HG03460 (cell line): ENCODE results near the gene PSPH.
A peak's percentile ranks its signal among the peaks of the same experiment; 100 is the strongest.

Experiments used
- ATAC-seq: cut with Tn5 transposase; IDR thresholded peaks from one replicate; pipeline ENCODE4 v1.9.1; 2021; ENCODE audit not compliant: unreplicated experiment

Gene PSPH

DNA sequence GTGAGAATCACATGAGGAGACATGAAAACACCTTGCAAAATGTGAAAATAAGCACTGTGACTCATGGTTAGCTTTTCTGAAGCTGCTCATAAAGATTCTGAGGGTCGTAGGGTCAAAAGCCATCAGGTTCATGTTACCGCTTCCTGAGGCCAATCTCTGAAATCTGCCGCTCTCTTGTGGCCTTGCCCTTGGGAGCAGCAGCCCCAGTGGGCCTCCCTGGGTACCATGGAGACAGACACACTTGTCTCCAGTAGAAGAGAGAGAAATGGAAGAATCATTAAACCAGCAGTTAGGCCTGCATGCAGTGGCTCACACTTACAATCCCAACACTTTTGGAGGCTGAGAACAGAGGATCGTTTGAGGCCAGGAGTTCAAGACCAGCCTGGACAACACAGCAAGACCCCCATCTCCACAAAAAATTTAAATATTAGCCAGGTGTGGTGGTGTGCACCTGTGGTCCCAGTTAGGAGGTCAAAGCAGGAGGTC lies 44.0 kb downstream of the PSPH start:
- no peak for ATAC-seq

GRCh38 chr7:56003749-56004148 lies 47.5 kb downstream of the PSPH start:
- no peak for ATAC-seq

- no peak for ATAC-seq
Measured at GRCh38 chr7:55996856-55997500, 54.3 kb downstream of the PSPH start.

- no peak for ATAC-seq
Measured at GRCh38 chr7:55992346-55992745, 58.9 kb downstream of the PSPH start.

DNA sequence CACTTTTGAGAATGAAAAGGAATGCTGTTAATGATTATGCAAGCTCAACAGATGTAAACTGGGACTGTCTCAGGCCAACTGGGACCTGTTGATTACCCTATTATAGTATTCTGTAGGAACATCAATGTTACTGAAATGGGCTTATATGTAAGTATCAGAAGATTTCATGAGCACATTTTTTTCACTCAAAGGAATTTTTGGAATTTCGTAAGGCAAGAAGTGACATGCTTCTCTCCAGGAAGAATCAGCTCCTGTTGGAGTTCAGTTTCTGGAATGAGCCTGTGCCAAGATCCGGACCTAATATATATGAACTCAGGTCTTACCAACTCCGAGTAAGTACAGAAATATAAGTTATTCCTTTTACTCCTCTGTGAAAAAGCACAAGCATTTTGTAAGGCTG lies 67.7 kb downstream of the PSPH start:
- no peak for ATAC-seq

- no peak for ATAC-seq
Measured at GRCh38 chr7:55980266-55980665, 71.0 kb downstream of the PSPH start.

DNA sequence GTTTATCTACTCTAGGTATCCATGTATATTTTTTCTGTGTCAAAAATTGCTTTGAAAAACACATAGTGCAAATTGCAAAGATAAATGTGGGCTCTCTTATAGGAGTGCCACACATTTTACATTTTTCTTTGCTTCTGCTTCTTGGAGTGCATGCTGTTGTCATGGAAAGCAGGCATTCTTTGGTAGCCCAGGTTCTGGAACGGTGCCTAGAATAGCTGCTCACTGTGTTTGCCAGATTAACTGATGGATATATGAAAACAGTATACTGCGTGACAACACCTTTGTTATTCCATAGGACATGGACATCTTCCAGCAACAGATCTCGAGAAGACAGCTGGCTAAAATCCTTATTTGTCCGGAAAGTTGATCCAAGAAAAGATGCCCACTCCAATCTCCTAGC lies 73.4 kb downstream of the PSPH start:
- ATAC-seq = no peak

DNA sequence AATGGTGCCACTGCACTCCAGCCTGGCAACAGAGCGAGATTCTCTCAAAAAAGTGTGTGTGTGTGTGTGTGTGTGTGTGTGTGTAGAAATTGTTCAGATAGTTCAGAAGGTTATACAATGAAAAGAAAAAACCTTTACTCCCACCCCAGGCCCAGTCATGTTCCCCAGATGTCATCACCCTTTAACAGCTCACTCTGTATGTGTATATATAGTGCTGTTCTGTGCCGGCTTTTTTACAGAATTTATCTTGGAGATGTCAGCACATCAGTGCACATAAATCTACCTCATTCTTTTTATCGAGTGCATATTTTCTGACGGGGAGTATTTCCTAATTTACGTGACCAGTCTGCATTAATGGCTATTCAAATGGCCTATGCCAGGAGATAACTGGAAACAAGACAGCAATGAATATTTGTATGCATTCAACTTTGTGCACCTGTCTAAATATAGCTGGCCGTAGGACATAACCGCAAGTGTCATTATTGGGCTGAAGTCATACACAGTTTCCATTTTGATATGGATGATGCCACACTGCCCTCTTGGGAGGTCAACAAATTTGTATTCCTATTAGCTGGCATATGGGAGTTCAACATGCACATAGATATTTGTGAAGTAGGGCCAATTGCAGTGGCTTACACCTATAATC lies 75.1 kb downstream of the PSPH start:
- ATAC-seq = no peak

DNA sequence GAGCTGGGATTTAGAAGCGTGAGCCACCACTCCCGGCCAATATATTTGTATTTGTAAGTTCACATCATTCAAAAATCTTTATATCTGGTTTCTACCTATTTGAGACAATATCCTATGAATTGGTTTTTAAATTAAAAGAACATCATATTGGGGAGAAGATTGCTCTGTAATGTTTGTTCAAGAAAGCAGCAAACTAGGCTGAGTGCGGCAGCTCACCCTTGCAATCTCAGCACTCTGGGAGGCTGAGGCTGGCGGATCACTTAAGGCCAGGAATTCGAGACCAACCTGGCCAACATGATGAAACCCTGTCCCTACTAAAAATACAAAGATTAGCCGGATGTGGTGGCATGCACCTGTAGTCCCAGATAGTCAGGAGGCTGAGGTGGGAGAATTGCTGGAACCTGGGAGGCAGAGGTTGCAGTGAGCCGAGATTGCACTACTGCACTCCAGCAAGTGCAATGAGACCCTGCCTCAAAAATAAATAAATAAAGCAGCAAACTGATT lies 77.4 kb downstream of the PSPH start:
- ATAC-seq = no peak

GRCh38 chr7:55970978-55971377 lies 80.3 kb downstream of the PSPH start:
- ATAC-seq = no peak

GRCh38 chr7:55970561-55970960 lies 80.7 kb downstream of the PSPH start:
- no peak for ATAC-seq

- ATAC-seq = no peak
Measured at GRCh38 chr7:55969391-55969790, 81.9 kb downstream of the PSPH start.

- no peak for ATAC-seq
Measured at GRCh38 chr7:55966851-55967250, 84.4 kb downstream of the PSPH start.

GRCh38 chr7:55965805-55966421 lies 85.3 kb downstream of the PSPH start:
- no peak for ATAC-seq

- no peak for ATAC-seq
Measured at GRCh38 chr7:55965100-55965470, 86.2 kb downstream of the PSPH start.

GRCh38 chr7:55964261-55965099 lies 86.8 kb downstream of the PSPH start, which contains the start of gene NIPSNAP2:
NIPSNAP2 (plus strand) TSS chr7:55964585; CDS start chr7:55964610, 25 bp downstream.
- peak; percentile 74 for ATAC-seq

- no peak for ATAC-seq
Measured at GRCh38 chr7:55963584-55964168, 87.6 kb downstream of the PSPH start.

GRCh38 chr7:55962014-55962413 lies 89.2 kb downstream of the PSPH start:
- ATAC-seq = no peak
